Neutrophil (primary cell): ENCODE results near the gene CCDC174.
A peak's percentile ranks its signal among the peaks of the same experiment; 100 is the strongest.

Experiments used
- H3K27ac ChIP-seq: fragments of 200-600 bp; sonication (generic); 2 replicates; pipeline ENCODE4 v1.5.1; 2016; ENCODE audit warnings: mild to moderate bottlenecking, moderate library complexity
- H3K27me3 ChIP-seq: fragments of 200-600 bp; sonication (generic); 2 replicates; pipeline ENCODE4 v1.6.0; 2016; ENCODE audit warnings: mild to moderate bottlenecking
- H3K36me3 ChIP-seq: fragments of 200-600 bp; sonication (generic); 2 replicates; pipeline ENCODE4 v1.5.1; 2017
- H3K4me1 ChIP-seq, 2 experiments: fragments of 200-600 bp in 1 of 2; sonication (generic) in 1 of 2; 1 replicate in 1 of 2; 2 replicates in 1 of 2; pipeline versions ENCODE4 v1.5.1 to v1.6.1; 2013 to 2016; ENCODE audit warnings: low read depth in 1 of 2, low read length in 1 of 2, mild to moderate bottlenecking in 1 of 2, moderate library complexity in 1 of 2; ENCODE audit not compliant: control insufficient read depth in 1 of 2, insufficient read depth in 1 of 2
- H3K4me3 ChIP-seq, 2 experiments: fragments of 200-600 bp in 1 of 2; sonication (generic) in 1 of 2; 1 replicate in 1 of 2; 2 replicates in 1 of 2; pipeline ENCODE4 v1.5.1; 2013 to 2016; ENCODE audit warnings: low read depth in 1 of 2, low read length in 1 of 2, mild to moderate bottlenecking in 1 of 2, moderate library complexity in 1 of 2
- H3K9me3 ChIP-seq: fragments of 200-600 bp; sonication (generic); 2 replicates; pipeline ENCODE4 v1.5.1; 2016
- CTCF ChIP-seq: fragments of 200-600 bp; sonication (generic); IDR thresholded peaks from 2 replicates; pipeline ENCODE4 v1.5.1; 2016; ENCODE audit warnings: antibody characterized with exemption

The CCDC174 gene

DNA sequence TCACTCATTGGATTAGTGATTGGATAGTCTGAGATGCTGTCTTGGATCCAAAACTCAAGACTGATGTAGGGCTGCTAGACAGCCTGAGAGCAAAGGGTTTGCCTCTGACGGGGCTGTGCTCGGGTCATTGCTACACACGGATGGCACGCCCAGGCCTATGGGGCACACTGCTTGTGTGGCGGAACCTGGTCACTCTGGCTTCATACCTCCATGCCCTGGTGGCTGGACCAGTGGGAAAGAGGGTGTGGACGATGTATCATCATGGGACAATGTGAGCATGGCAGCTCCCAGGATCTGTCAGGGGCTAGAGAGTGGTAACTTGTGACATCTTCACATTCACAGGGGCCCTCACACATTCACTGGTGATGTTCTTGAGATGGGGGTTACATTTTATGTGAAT, 18.1 kb upstream of the CCDC174 start:
- Histone ChIP-seq H3K36me3 (no peaks in the 10 kb centered on the region), H3K27me3 (peaks cover 38% of the 10 kb centered on the region), H3K9me3 (no peaks in the 10 kb centered on the region), H3K4me1 (no peaks in the 10 kb centered on the region), H3K4me3 (no peak overlapping the region), H3K27ac (no peak overlapping the region)
- no peak for TF ChIP-seq CTCF

- Histone ChIP-seq H3K9me3 (no peaks in the 10 kb centered on the region), H3K36me3 (no peaks in the 10 kb centered on the region), H3K4me3 (no peak overlapping the region), H3K4me1 (no peaks in the 10 kb centered on the region), H3K27me3 (peaks cover 33% of the 10 kb centered on the region), H3K27ac (no peak overlapping the region)
- TF ChIP-seq CTCF, result peak; percentile 77
These were observed 17.6 kb upstream of the CCDC174 start for GRCh38 chr3:14633819-14634424.

DNA sequence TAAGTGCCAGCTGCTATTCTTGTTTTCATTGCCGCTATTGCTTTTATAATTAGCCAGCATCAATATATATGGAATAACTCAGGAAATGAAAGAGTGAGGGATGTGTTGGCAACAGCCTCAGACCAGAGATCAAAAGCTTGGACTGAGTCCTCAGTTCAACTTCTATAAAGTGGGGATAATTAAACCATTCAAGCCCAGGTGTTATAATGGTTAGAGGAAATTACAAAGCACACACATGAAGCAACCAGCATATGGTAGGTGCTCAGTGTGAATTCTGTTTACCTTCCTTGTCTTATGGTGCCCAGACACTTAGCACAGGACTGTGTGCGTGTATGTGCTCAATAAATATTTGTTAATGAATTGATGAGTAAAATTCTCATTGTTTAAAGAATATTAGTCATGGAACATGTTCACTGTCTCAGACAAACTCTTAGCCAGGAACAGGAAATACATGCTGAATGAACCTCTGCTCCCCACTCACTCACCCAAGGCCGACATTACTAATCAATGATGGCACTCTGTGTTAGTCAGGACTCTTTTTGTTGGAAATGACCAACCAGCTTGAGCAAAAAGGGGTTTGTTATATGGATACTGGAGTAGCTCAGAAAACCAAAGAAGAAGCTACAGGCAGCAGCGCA, 16.7 kb upstream of the CCDC174 start:
- no peak for TF ChIP-seq CTCF
- H3K27me3 ChIP-seq, result peaks cover 42% of the 10 kb centered on the region
- no peaks in the 10 kb centered on the region for H3K36me3 ChIP-seq
- no peak overlapping the region for H3K4me3 ChIP-seq
- H3K9me3 ChIP-seq, result no peaks in the 10 kb centered on the region
- H3K27ac ChIP-seq, result no peak overlapping the region
- H3K4me1 ChIP-seq, result no peaks in the 10 kb centered on the region

- Histone ChIP-seq H3K27me3 (peaks cover 59% of the 10 kb centered on the region), H3K9me3 (no peaks in the 10 kb centered on the region)
- TF ChIP-seq CTCF, result no peak
These were observed 15.0 kb upstream of the CCDC174 start for GRCh38 chr3:14636496-14637087.

GRCh38 chr3:14640157-14640562, 11.4 kb upstream of the CCDC174 start:
- Histone ChIP-seq H3K36me3 (no peaks in the 10 kb centered on the region), H3K27ac (no peak overlapping the region), H3K27me3 (peaks cover 78% of the 10 kb centered on the region), H3K4me1 (no peaks in the 10 kb centered on the region), H3K9me3 (no peaks in the 10 kb centered on the region), H3K4me3 (no peak overlapping the region)
- TF ChIP-seq CTCF, result no peak

More at GRCh38 chr3:14636496-14637087, 15.0 kb upstream of the CCDC174 start:
- Histone ChIP-seq H3K36me3 (no peaks in the 10 kb centered on the region), H3K4me1 (no peaks in the 10 kb centered on the region), H3K27ac (no peak overlapping the region), H3K4me3 (no peak overlapping the region)
